Body of pancreas (tissue), 4 donors: ENCODE results near the gene UBAC2.

Source experiments
- POLR2A ChIP-seq, 3 donors: fragments of 450-650 bp; IDR thresholded peaks; one replicate each; pipeline ENCODE4 v1.6.1; 2016; ENCODE audit warnings: antibody characterized with exemption in 3 of 3, mild to moderate bottlenecking in 2 of 3
- TF ChIP-seq, protein P1 (sequence below), 7 experiments: fragments of 450-650 bp in 4 of 7; fragments of 200-600 bp in 3 of 7; sonication (generic) in 3 of 7; IDR thresholded peaks; one replicate each; pipeline ENCODE4 v1.5.1; 2016 to 2019; ENCODE audit warnings: antibody characterized with exemption in 7 of 7

DNA sequence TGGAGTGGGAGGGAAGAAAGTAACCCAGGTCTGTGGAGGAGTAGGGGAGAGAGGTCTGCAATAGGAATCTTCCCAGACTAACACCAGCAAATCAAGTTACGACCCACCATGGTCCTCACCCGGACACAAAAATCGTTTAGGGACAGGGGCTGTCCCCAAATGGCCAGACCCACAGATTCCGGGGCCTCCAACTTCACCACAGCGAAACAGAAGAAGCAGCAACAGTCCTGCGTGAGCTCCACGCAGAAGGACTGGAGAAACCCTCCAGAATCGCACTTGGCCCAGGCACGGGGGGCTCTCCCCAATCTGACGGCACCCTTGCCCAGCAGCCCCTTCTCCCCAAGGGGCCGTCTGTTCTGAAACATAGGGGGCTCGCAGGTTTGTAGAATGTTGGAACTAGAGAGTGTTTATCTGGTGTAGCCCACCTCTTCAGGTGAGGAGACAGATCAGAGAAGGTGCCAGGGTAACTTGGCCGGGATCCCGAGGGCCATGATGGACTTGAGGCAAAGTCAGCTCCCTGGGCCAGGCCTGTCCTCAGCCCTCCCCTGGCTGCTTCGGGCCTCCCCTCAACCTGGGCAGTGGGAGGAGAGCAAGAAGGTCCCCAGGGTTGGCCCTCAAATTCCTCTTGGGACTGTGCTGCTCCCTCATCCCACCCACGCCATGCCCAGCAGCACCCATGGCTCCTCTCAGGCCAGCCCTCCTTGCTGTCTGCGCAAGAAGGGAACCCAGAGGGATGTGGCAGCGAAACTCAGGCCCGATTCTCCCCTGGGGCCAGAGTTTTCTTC lies 189.1 kb downstream of the UBAC2 start:
- TF ChIP-seq, protein P1, sequence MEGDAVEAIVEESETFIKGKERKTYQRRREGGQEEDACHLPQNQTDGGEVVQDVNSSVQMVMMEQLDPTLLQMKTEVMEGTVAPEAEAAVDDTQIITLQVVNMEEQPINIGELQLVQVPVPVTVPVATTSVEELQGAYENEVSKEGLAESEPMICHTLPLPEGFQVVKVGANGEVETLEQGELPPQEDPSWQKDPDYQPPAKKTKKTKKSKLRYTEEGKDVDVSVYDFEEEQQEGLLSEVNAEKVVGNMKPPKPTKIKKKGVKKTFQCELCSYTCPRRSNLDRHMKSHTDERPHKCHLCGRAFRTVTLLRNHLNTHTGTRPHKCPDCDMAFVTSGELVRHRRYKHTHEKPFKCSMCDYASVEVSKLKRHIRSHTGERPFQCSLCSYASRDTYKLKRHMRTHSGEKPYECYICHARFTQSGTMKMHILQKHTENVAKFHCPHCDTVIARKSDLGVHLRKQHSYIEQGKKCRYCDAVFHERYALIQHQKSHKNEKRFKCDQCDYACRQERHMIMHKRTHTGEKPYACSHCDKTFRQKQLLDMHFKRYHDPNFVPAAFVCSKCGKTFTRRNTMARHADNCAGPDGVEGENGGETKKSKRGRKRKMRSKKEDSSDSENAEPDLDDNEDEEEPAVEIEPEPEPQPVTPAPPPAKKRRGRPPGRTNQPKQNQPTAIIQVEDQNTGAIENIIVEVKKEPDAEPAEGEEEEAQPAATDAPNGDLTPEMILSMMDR (IDR thresholded peaks at IDR 0.05), result no peak
- no peak for TF ChIP-seq POLR2A (IDR thresholded peaks at IDR 0.05)
